H1 (cell line): ENCODE data around the gene FKBP8.

Experiments
- CREB1 ChIP-seq: IDR thresholded peaks from 2 replicates; pipeline ENCODE4 v1.6.1; 2012; ENCODE audit warnings: inconsistent platforms
- GTF2F1 ChIP-seq: IDR thresholded peaks from 2 replicates; pipeline ENCODE4 v1.6.1; 2012; ENCODE audit warnings: low read depth, low read length, improper control_type of control experiment, borderline replicate concordance
- HDAC6 ChIP-seq: IDR thresholded peaks from one replicate; pipeline ENCODE4 v1.7.1; 2012; ENCODE audit warnings: low read depth, mild to moderate bottlenecking, inconsistent platforms, low read length, moderate library complexity
- TF ChIP-seq, protein P1 (sequence below), 3 experiments: IDR thresholded peaks; 1 replicate in 2 of 3; 2 replicates in 1 of 3; pipeline versions ENCODE4 v1.5.1 to v1.6.1; 2011; ENCODE audit warnings: low read length in 3 of 3, mild to moderate bottlenecking in 3 of 3, inconsistent platforms in 2 of 3, low read depth in 1 of 3, moderate library complexity in 1 of 3; ENCODE audit not compliant: insufficient read depth in 1 of 3; ENCODE audit errors: control extremely low read depth in 1 of 3

DNA sequence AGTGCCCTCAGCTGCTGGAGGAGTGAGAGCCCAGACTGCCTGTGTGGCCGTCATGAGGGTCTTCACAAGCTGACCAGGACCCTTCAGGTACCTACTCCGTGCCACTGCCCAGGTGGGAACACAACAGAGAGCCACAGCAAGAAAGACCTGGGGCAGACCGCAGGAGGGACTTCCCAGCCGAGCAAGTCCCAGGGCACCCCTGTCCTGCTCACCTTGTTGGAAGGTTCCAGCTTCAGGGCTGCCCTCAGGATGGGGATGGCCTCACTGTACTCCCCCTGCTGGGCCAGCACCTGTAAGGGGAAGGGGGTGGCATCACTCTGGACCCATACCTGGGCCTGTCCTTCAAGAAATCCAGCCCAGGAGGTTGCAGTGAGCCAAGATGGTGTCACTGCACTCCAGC is 10.3 kb downstream of the FKBP8 start:
- TF ChIP-seq GTF2F1 (no peak), CREB1 (no peak), HDAC6 (no peak)
- TF ChIP-seq, protein P1, sequence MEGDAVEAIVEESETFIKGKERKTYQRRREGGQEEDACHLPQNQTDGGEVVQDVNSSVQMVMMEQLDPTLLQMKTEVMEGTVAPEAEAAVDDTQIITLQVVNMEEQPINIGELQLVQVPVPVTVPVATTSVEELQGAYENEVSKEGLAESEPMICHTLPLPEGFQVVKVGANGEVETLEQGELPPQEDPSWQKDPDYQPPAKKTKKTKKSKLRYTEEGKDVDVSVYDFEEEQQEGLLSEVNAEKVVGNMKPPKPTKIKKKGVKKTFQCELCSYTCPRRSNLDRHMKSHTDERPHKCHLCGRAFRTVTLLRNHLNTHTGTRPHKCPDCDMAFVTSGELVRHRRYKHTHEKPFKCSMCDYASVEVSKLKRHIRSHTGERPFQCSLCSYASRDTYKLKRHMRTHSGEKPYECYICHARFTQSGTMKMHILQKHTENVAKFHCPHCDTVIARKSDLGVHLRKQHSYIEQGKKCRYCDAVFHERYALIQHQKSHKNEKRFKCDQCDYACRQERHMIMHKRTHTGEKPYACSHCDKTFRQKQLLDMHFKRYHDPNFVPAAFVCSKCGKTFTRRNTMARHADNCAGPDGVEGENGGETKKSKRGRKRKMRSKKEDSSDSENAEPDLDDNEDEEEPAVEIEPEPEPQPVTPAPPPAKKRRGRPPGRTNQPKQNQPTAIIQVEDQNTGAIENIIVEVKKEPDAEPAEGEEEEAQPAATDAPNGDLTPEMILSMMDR (IDR thresholded peaks at IDR 0.05; ENCODE audit: control extremely low read depth in 1 of 3, insufficient read depth in 1 of 3, low read depth in 1 of 3, low read length in 3 of 3): no peak
